Stimulated activated CD4-positive, alpha-beta T cell treated with anti-CD3 and anti-CD28 coated beads, Interleukin-4, amount 100 ng/mL, for 24 hours (primary cell): Measurements from ENCODE around the gene DMBX1.

Experiments used
- DNase-seq: peaks from one replicate; pipeline ENCODE4 v3.0.0-alpha.2; 2020

Gene DMBX1

GRCh38 chr1:46506470-46507219, 17.0 kb downstream of the DMBX1 start:
- DNase-seq: no peak

DNA sequence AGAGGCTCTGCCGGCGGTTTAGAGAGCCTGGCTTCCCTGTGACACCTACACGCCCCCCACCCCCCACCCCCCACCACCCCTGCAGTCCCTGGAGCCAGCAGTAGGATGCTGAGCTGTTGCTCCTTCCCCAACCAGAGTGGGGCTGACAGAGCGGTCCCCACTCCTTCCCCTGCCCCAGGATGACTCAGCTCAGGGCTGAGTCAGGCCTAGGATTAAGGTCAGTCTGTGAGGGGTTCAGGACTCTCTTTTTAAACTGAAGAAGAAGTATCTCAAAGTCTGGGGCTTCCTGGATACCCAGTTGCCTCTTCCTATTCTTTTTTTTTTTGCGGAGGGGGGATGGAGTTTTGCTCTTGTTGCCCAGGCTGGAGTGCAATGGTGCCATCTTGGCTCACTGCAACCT, 19.1 kb downstream of the DMBX1 start:
- no peak for DNase-seq

DNA sequence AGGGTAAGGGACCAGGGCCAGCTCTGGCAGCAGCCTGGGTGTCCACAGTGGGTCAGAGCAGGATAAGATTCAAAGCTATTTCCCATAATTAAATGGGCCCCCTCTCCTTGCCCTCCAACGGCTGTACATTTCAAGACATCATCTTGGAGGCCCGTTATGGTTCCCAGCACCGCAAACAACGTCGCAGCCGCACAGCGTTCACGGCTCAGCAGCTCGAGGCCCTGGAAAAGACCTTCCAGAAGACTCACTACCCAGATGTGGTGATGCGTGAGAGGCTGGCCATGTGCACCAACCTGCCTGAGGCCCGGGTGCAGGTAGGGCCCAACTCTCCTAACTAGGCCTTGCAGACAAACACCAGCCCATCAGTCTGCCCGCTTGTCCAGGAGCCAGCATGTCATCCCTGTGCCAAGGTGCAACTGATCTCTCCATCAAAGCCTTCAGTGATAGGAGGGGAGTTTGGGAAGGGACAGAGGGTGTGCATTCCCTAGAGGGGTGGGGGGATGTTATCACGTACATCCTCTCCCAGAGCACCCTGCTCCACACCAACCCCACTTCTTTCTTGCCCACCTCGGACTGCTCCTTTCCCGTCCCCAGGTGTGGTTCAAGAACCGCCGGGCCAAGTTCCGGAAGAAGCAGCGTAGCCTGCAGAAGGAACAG, 20.8 kb downstream of the DMBX1 start:
- no peak for DNase-seq

GRCh38 chr1:46510998-46511365, 21.3 kb downstream of the DMBX1 start:
- DNase-seq: no peak

GRCh38 chr1:46512135-46512791, 22.6 kb downstream of the DMBX1 start:
- DNase-seq: no peak

- no peak for DNase-seq
Measured at GRCh38 chr1:46512792-46513190, 23.2 kb downstream of the DMBX1 start.

- DNase-seq: no peak
Measured at GRCh38 chr1:46513536-46513935, 23.9 kb downstream of the DMBX1 start.

DNA sequence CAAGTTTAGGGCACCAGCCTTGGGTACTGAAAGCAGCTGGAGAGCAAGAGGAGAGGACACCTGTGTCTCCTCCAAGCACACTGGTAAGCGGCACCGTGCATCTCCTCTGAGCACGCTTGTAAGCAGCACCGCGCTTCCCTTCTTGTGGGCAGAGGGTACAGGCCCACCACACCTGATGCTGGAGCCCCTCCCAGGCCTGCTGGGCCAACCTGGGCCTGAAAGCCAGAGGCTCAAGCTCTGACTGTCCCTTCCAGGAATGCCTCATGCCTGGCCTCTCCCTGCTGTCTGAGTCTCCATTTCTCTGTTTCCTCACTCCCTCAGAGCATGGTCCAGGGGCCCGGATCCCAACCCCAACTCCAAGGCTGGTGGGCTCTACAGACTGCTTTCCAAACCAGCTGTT, 25.9 kb downstream of the DMBX1 start:
- no peak for DNase-seq

DNA sequence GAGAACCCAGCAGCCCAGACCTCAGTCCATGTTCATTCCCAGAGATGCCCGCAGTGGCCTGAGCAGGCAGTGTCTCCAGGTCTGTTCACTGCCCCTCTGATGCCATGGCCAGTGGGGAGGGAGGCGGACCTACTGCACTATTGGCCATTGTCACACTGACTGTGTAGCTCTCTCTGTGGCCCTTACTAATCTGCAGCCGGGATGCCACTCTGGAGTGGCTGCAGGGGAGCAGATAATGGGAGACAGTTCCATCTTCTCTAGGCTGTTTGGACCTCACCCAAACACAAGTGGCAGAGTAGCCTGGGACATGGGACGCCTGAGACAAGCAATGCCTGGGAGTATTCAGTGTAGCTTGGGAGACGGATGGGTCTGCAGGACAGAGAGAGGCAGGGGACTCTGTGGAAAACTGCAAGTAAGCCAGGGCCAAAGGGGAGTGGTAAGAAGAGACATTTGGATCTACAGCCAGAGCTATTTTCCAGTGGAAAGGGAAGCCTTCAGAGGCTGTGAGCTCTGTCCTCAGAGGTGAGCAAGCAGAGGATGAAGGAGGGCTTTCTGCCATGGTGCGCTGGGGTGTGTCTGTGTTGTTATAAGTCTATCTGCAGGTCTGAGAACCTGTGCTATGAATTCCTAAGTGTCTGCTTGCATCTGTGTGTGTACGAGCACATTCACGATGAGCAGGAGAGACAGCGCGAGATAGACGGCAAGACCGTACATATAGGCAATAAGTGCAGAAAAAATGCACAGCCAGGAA, 26.7 kb downstream of the DMBX1 start:
- no peak for DNase-seq

DNA sequence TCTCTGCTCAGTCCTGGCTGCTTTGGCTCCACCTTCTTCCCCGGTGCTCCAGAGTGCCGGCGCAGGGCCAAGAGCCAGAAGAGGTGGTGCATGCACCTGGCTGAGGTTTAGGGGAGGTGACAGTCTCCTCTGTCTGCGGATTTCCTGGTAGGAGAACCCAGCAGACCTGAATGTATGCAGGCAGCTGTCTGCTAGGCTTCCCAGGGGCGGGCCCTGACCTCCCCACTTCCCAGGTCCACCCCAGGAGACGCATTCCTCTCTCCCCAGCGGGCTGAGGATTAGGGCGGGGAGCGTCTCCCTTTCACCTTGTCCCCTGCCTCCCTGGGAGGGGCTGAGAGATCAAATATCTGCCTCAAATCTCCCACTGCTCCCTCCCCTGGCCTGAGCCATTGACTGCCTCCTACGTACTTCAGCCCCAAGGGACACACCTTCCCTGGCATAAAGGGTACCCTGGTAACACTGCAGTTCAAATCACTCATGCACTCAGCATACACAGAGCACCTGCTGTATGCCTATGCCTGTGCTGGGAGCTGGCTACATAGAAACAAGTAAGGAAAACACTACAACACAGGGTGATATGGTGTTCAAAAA, 27.5 kb downstream of the DMBX1 start:
- DNase-seq: no peak

DNA sequence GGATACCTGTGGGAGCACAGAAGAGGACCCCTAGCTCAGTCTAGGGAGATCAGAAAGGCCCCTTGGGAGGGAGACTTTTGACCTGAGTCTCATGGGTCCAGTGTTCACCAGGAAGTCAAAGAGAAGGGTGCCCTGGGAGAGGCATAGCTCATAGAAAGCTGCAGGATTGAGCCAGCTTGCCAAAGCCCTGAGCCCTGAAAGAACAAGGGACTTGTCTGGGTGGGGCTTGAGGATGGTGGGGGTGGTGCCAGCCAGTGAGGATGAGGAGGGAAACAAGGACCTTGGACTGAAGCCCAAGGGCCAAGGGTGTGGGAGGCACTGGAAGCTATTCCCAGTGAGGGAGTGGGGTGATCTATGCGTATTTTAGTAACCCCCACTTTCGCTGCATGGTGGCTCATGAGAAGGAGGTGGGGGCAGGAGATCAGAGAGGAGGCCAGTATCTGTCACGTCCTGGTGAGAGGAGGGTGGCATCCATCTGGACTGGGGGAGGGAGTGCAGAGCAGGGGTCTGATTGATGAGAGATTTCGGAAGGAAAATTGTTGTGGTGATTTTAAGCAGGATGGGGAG, 28.4 kb downstream of the DMBX1 start:
- DNase-seq: no peak

DNA sequence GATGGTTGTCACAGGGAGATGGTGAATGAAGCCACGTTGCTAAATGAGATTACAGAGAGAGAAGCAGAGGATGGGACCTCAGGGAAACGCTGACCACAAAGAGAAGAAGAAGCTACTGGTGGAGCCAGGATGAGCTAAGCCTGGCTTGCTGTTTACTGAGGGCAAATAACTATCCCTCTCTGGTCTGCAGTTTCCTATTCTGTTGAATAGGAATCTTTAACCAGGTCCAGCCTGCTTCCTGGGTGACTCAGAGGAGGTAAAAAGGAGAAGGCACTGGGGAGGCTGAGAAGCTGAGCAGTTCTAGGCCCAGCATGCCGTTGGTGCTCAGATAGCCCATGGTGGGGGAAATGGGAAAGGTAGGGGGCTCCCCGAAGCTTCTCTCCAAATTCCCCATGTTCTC, 29.6 kb downstream of the DMBX1 start:
- no peak for DNase-seq

GRCh38 chr1:46520063-46520911, 30.7 kb downstream of the DMBX1 start:
- DNase-seq: no peak

DNA sequence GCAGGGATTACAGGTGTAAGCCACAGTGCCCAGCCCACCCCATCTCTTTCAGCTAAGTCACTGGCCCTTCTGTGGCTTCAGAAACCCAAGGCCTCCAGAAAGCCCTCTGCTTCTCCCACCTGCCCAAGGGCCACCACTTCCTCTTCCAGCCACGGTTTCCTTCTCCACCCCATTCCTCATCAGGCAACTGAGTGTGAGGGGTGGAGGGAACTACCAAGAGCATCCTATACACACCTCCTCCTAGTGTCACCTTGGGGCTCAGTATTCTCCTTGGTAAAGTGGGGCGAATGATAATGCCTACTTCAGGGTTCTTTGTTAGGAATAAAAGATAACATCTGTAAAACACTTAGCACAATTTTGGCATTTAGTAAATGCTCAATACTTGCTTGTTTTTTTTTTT, 31.8 kb downstream of the DMBX1 start:
- no peak for DNase-seq

DNA sequence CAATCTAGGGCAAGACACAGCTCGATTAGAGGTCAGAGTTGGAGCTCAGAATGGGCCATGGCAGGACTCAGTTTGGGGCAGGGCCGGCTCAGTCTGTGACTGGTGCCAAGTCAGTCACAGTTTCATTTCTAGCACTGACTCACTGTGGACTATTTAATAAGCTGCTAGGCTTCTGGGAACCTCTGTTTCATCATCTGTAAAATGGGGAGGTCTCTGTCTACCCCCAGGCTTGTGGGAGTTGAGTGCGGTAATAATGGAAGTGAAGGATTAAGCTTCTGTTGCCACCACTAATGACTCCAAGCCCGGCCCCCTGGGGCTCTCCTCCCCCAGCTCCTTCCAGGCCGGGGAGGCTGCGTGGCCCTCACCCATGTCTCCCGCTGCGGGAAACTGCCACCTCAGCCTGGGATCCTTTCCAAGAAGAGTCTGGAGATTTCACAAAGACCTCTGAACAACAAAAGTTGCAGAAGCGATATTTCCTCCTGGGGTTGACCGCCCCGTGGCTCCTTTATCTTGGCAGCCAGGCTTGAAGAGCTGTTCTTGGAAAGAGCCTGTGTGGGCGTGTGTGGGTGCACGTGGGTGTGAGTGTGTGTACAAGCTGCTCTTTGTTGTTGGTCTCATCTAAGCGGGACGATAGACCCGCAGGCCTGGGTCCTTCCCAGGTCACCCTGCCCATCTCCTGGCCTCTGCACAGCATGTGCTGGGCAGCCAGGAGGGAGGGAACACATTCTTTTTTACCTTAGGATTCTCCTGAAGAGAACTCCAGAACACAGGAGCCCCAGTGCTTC, 32.7 kb downstream of the DMBX1 start:
- peak; percentile 32 for DNase-seq

DNA sequence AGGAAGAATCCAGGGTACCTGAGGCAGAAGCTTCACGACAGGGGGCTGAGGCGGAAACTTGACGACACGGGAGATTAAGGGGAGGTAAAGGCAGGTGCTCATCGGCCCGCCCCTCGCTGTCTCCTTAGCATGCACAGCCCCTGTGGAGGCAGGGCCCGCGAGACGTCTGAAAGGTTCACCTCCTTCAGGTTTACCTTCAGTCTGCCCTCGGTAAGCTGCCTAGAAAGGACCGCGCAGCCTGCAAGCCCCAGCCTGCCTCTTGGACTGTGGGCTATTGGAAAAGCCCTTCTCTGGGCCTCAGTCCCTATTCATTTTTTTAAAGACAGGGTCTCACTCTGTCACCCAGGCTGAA, 33.3 kb downstream of the DMBX1 start:
- DNase-seq: no peak

DNA sequence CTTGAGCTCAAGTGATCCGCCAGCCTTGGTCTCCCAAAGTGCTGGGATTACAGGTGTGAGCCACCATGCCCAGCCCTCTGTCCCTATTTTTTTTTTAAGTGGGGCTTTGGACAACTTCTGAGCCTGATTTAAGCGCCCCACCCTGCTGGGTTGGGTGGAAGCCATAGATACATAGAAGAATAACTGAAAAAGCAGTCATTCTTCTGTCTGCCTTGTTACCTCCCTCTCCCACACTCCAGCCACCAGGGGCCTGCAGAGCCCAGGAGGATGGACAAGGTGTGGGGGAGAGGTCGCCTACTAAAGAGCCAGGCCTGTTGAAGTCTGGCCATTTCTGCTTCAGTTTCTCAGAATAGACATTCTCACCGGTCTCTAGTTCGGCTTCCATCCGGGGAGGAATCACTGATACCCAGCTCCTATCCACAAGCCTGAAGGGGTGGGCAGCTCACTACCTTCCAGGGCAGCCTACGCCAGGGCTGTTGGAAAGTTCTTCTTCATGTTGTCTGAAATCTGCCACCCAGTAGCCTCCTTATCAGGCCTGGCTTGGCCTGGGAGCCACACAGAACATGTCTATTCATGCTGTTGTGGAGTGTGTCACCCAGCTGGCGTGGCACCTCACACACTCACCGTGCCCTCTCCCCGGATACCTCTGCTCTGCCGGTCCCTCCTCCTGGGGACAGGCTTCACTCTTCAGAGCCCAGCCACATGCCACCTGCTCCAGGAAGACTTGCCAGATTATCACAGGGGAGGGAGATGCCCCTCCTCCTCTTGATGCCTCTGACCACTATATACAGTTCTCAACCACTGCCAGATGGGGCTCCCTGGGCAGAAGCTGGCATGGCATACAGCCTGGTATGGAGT, 34.1 kb downstream of the DMBX1 start:
- no peak for DNase-seq

DNA sequence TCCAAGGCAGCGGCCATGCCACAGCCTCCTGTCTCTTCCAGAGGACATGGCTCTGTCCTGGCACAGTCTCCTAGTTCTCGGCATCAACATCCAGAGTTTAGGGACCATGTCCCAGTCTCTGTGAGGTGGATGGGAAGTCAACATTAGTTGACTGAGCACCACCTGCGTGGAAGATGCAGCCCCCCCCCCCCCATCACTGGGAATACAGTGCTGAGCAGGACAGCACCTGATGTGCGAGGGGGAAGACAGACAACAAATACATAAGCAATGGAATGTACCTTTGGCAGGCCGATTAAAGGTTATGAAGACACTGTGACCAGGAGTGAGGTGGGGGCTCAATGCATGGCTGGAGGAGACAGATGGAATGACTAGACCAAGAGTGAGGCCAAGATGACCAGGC, 35.2 kb downstream of the DMBX1 start:
- DNase-seq: no peak

DNA sequence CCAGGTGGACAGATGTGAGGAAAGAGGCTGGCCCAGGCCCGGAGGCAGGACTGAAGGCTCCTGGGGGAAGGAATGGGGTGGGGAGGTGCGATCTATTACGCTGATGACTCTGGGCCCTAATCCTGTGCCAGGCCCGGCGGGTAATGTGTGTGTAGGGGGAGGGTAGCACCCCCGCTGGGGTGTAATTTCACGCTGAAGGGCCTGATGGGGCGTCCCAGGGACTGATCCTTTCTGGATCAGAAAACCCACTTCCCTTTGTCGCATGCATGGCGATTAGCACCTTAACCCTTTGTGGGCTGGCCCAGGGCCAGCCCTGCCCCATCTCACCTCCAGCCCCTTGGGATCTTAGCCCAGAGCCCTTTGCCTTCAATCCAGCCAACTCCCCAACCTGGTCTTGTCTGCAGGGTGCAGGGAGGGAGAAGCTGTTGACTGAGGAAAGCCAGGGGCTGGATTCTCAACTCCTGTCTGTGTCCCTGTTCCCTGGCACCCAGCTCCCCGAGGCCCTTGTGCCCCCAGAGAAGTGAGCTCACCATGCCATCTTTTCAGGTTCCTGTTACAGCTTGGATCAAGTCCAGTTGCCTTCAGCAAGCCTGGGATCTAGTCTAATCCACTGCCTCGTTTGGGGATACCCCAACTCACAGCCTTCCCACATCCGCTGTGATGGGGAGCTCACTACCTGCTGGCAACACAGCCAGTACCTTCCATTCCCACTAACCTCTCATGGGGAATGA, 35.8 kb downstream of the DMBX1 start:
- DNase-seq: no peak
